GM12878 (cell line): Measurements from ENCODE around the gene ZNF574. TPM values are rescaled to one million over a fixed set of nuclear protein-coding genes. Genes with fewer than 3 reads are reported as not detected.

Source experiments
- ATAC-seq: fragments of 200-7000 bp; cut with Tn5 transposase; 3 replicates; pipeline ENCODE4 v1.9.1; 2020; ENCODE audit warnings: mild to moderate bottlenecking, moderate library complexity
- BruUV-seq: library from RNA; stranded (reverse); fragments of 400-500 nt; replicated peaks from 2 replicates; lab custom pipeline; 2021; lab: Mats Ljungman, UMichigan
- CTCF ChIA-PET: fragments of 300-600 bp; sonication (Branson Sonifier 250); formaldehyde crosslinking; extraction: SDS; loops from one replicate; lab custom pipeline; 2021; ENCODE audit warnings: inconsistent platforms; lab: Yijun Ruan, JAX
- POLR2A ChIA-PET: fragments of 350-600 bp; formaldehyde crosslinking; extraction: SDS; loops from one replicate; lab custom pipeline; 2021; ENCODE audit warnings: inconsistent platforms; lab: Charles Lee
- RAD21 ChIA-PET: fragments of 300-600 bp; sonication (Branson Sonifier 250); formaldehyde crosslinking; loops from one replicate; lab custom pipeline; 2023; ENCODE audit warnings: antibody characterized with exemption; ENCODE audit not compliant: unreplicated experiment; lab: Charles Lee
- SMC1A ChIA-PET: fragments of 300-600 bp; sonication (Branson Sonifier 250); formaldehyde crosslinking; loops from one replicate; lab custom pipeline; 2023; ENCODE audit not compliant: unreplicated experiment, uncharacterized antibody; lab: Charles Lee
- DNase-seq: peaks from one replicate; pipeline ENCODE4 v3.0.0-alpha.2; 2011; ENCODE audit warnings: low read depth, low spot score
- FAIRE-seq: peaks from 3 replicates; lab custom pipeline; 2011; peaks lifted over from hg19 to GRCh38; lab: Jason Lieb, UNC
- H2AFZ ChIP-seq: 2 replicates; pipeline ENCODE4 v1.6.0; 2011; ENCODE audit warnings: low read depth, low read length, control low read depth; ENCODE audit not compliant: control insufficient read depth
- H3K27ac ChIP-seq: 2 replicates; pipeline ENCODE4 v1.5.1; 2011; ENCODE audit warnings: control low read depth; ENCODE audit not compliant: control insufficient read depth, insufficient read depth
- H3K27me3 ChIP-seq, 2 experiments: replicated peaks in 1 of 2; 2 replicates each; pipeline versions ENCODE4 v1.6.0 to v1.6.1; 2011; ENCODE audit warnings: low read length in 1 of 2; ENCODE audit not compliant: control insufficient read depth in 2 of 2, insufficient read depth in 2 of 2
- H3K36me3 ChIP-seq, 2 experiments: 2 replicates each; pipeline ENCODE4 v1.5.1; 2011; ENCODE audit warnings: low read length in 1 of 2; ENCODE audit not compliant: control insufficient read depth in 2 of 2, insufficient read depth in 2 of 2
- H3K4me1 ChIP-seq: 2 replicates; pipeline ENCODE4 v1.6.1; 2011; ENCODE audit warnings: mild to moderate bottlenecking, low read length, moderate library complexity, mixed read lengths; ENCODE audit not compliant: control insufficient read depth, insufficient read depth
- H3K4me2 ChIP-seq: 2 replicates; pipeline ENCODE4 v1.6.0; 2011; ENCODE audit warnings: control low read depth; ENCODE audit not compliant: control insufficient read depth, insufficient read depth
- H3K4me3 ChIP-seq: fragments of 200-600 bp; sonication (generic); 2 replicates; pipeline ENCODE4 v1.5.1; 2016
- H3K79me2 ChIP-seq: 2 replicates; pipeline ENCODE4 v1.6.0; 2011; ENCODE audit warnings: low read length; ENCODE audit not compliant: control insufficient read depth, insufficient read depth
- H3K9ac ChIP-seq: 2 replicates; pipeline ENCODE4 v1.8.0; 2011; ENCODE audit warnings: low read length, control low read depth, mixed read lengths; ENCODE audit not compliant: control insufficient read depth, insufficient read depth
- H3K9me3 ChIP-seq: replicated peaks from 3 replicates; pipeline ENCODE4 v1.5.1; 2011; ENCODE audit warnings: mild to moderate bottlenecking, low read length; ENCODE audit not compliant: control insufficient read depth, insufficient read depth
- H4K20me1 ChIP-seq: 2 replicates; pipeline ENCODE4 v1.6.0; 2011; ENCODE audit not compliant: control insufficient read depth, insufficient read depth
- CBX3 ChIP-seq: fragments of 200-600 bp; sonication (generic); IDR thresholded peaks from 2 replicates; pipeline ENCODE4 v1.6.1; 2016; ENCODE audit warnings: low read depth, borderline replicate concordance
- CEBPB ChIP-seq, 2 experiments: fragments of 150-350 bp in 1 of 2; IDR thresholded peaks; 2 replicates each; pipeline ENCODE4 v1.6.1; 2012 to 2014; ENCODE audit warnings: low read depth in 2 of 2, low read length in 2 of 2, borderline replicate concordance in 1 of 2, inconsistent platforms in 1 of 2
- IKZF2 ChIP-seq, 2 experiments: fragments of 450-650 bp; IDR thresholded peaks; 2 replicates each; pipeline ENCODE4 v1.6.1; 2017; ENCODE audit warnings: mild to moderate bottlenecking in 2 of 2, moderate library complexity in 2 of 2
- NR2C1 ChIP-seq: fragments of 450-650 bp; IDR thresholded peaks from 2 replicates; pipeline ENCODE4 v1.6.1; 2017; ENCODE audit warnings: antibody characterized with exemption, mild to moderate bottlenecking, moderate library complexity
- NR2C2 ChIP-seq: IDR thresholded peaks from 2 replicates; pipeline ENCODE4 v1.6.1; 2011; ENCODE audit warnings: borderline replicate concordance, low read depth; ENCODE audit not compliant: control insufficient read depth, insufficient read length
- NR2F1 ChIP-seq: fragments of 450-650 bp; conservative IDR thresholded peaks from 2 replicates; pipeline ENCODE4 v1.6.1; 2017; ENCODE audit warnings: mild to moderate bottlenecking
- RUNX3 ChIP-seq: IDR thresholded peaks from 2 replicates; pipeline ENCODE4 v1.6.1; 2012; ENCODE audit warnings: low read length, inconsistent platforms
- SUZ12 ChIP-seq: fragments of 200-600 bp; sonication (generic); IDR thresholded peaks from one replicate; pipeline ENCODE4 v1.6.1; 2018; ENCODE audit warnings: antibody characterized with exemption, mild to moderate bottlenecking; ENCODE audit not compliant: unreplicated experiment
- TAF1 ChIP-seq: IDR thresholded peaks from 2 replicates; pipeline ENCODE4 v1.6.1; 2011; ENCODE audit warnings: mild to moderate bottlenecking, low read depth, low read length, borderline replicate concordance
- TCF12 ChIP-seq: IDR thresholded peaks from 2 replicates; pipeline ENCODE4 v1.6.1; 2011; ENCODE audit warnings: low read depth, mild to moderate bottlenecking, low read length
- ZSCAN29 ChIP-seq: fragments of 450-650 bp; IDR thresholded peaks from 2 replicates; pipeline ENCODE4 v1.6.1; 2017; ENCODE audit warnings: mild to moderate bottlenecking, moderate library complexity
- in situ Hi-C: fragments of 300-500 bp; cut with MboI; formaldehyde crosslinking; loops from 9 replicates; pipeline ENCODE4 v1.14.3; 2018; ENCODE audit warnings: mixed read lengths
- intact Hi-C: fragments of 100-400 bp; cut with micrococcal nuclease; formaldehyde crosslinking; loops from one replicate; pipeline ENCODE4 v1.14.2; 2022; ENCODE audit not compliant: unreplicated experiment
- polyA plus RNA-seq, 11 experiments: library from polyadenylated mRNA; depleted of rRNA in 4 of 11; unstranded in 6 of 11; stranded (reverse) in 5 of 11; fragments of >200 nt; fragmentation: Nextera tagmentation in 4 of 11; fragmentation: Illumina TruSeq in 1 of 11; extraction: Ambion mirVana in 4 of 11; extraction: Trizol in 1 of 11; gene quantifications; 1 replicate in 1 of 11; 2 replicates in 10 of 11; pipeline versions ENCODE4 v1.2.1 to v1.2.3, GENCODE V29; 2011 to 2016; ENCODE audit warnings: inconsistent platforms in 2 of 11, missing spikeins in 2 of 11, low read depth in 1 of 11
- total RNA-seq, 4 experiments: library from RNA; depleted of rRNA in 3 of 4; stranded (reverse); fragments of >200 nt in 3 of 4; fragmentation: Illumina TruSeq in 1 of 4; extraction: Trizol in 1 of 4; gene quantifications; 2 replicates each; pipeline versions ENCODE4 v1.2.1 to v1.2.3, GENCODE V29; 2013 to 2021
- TF ChIP-seq, protein P1 (sequence below): IDR thresholded peaks from 2 replicates; pipeline ENCODE4 v1.6.1; 2012; ENCODE audit warnings: low read depth, low read length, improper control_type of control experiment
- TF ChIP-seq, protein P2 (sequence below): IDR thresholded peaks from 2 replicates; pipeline ENCODE4 v1.6.1; 2011; ENCODE audit warnings: borderline replicate concordance, low read depth, mild to moderate bottlenecking, moderate library complexity, low read length; ENCODE audit not compliant: insufficient read depth, poor library complexity, severe bottlenecking

The ZNF574 gene
- total and polyA plus RNA-seq, 10 of the 15 experiments (the other 5 are each of a cell fraction or from before 2014, with no cell fraction given), result 0.32 to 25.6 (median 11.4) TPM

DNA sequence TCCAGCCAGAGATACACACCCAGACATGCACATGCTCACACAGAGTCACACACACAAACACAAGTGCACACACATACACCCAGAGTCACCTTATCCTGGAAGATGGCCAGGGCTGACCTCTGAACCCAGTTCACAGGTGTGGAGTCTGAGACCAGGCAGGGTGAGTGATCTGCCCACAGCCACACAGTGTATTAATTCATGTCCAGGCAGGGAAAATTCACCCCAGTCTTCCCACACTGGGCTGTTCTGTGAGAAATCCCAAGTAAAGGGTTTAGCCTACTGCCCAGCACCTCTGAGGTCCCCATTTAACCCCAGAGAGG lies 54.2 kb downstream of the ZNF574 start:
- ATAC-seq (peak; percentile 1; the same call in 2 of the 3 replicates), DNase-seq (peak; percentile 51), FAIRE-seq (no peak)
- TF ChIP-seq, protein P1, sequence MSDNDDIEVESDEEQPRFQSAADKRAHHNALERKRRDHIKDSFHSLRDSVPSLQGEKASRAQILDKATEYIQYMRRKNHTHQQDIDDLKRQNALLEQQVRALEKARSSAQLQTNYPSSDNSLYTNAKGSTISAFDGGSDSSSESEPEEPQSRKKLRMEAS, result no peak
- TF ChIP-seq, protein P2, sequence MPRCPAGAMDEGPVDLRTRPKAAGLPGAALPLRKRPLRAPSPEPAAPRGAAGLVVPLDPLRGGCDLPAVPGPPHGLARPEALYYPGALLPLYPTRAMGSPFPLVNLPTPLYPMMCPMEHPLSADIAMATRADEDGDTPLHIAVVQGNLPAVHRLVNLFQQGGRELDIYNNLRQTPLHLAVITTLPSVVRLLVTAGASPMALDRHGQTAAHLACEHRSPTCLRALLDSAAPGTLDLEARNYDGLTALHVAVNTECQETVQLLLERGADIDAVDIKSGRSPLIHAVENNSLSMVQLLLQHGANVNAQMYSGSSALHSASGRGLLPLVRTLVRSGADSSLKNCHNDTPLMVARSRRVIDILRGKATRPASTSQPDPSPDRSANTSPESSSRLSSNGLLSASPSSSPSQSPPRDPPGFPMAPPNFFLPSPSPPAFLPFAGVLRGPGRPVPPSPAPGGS, result peak; percentile 74
- peak; percentile 77 for TF ChIP-seq NR2F1
- no peak for TF ChIP-seq IKZF2 (IDR thresholded peaks at IDR 0.05)
- 0 out of 2 replicates have a peak, but pooled peaks have one; percentile 4 for TF ChIP-seq RUNX3
- TF ChIP-seq CEBPB (IDR thresholded peaks at IDR 0.05; ENCODE audit: borderline replicate concordance in 1 of 2, low read depth in 2 of 2, low read length in 2 of 2), result no peak
- TF ChIP-seq SUZ12, result no peak
- peak; percentile 51 for TF ChIP-seq NR2C2
- 0 out of 2 replicates have a peak, but pooled peaks have one; percentile 23 for TF ChIP-seq TCF12
- TF ChIP-seq ZSCAN29, result no peak
- TF ChIP-seq NR2C1, result peak; percentile 75
- no peak for TF ChIP-seq TAF1
- TF ChIP-seq CBX3, result no peak
- in situ Hi-C loops (loop anchor here (5.0 kb wide), 1 partner anchor 147 kb away; no protein-coding TSS in a partner anchor), intact Hi-C loops (loop anchor here (5.0 kb wide), 4 partner anchors 67 to 167 kb away; partner anchors contain the start of gene GSK3A)
- H3K4me1 ChIP-seq, result peaks cover 52% of the 10 kb centered on the region
- peaks cover 72% of the 10 kb centered on the region for H3K79me2 ChIP-seq
- H4K20me1 ChIP-seq, result no peaks in the 10 kb centered on the region
- peak overlapping the region; percentile 93 for H3K9ac ChIP-seq
- H3K36me3 ChIP-seq, result peaks cover 0 to 4% of the 10 kb centered on the region in 2 experiments; a peak in 1 of 4 replicates
- peak overlapping the region; percentile 99 for H3K27ac ChIP-seq
- peak overlapping the region; percentile 99 for H3K4me2 ChIP-seq
- H3K9me3 ChIP-seq, result no peaks in the 10 kb centered on the region
- H2AFZ ChIP-seq, result peak overlapping the region; percentile 24; the same call in 1 of the 2 replicates
- POLR2A ChIA-PET, result interaction anchor here (1.5 to 3.7 kb wide), 3 partner anchors 15 to 70 kb away, joined by 5 to 67 read pairs (median 9); no protein-coding TSS in a partner anchor
- BruUV-seq, result no TSS peak
- H3K27me3 ChIP-seq, result no peaks in the 10 kb centered on the region
- CTCF ChIA-PET, result interaction anchor here (3.9 kb wide), 1 partner anchor 17 kb away, joined by 118 read pairs; no protein-coding TSS in a partner anchor
- SMC1A ChIA-PET, result interaction anchor here (9.1 kb wide), 1 partner anchor 17 kb away, joined by 223 read pairs; no protein-coding TSS in a partner anchor
- RAD21 ChIA-PET, result interaction anchor here (0.9 to 3.8 kb wide), 6 partner anchors 15 to 185 kb away, joined by 3 to 92 read pairs (median 4); no protein-coding TSS in a partner anchor
- H3K4me3 ChIP-seq, result peak overlapping the region; percentile 99

Other genes starting within 250 kb of the ZNF574 start
Only the 7 nearest of the 19 such genes appear.
- gene ERFL, start 147.7 kb upstream of the ZNF574 start, total RNA-seq (2014; rRNA removed), result 0.11 TPM in 1 of 2 replicates, not detected in the other
- not detected in 2 replicates for gene ERFL, start 147.7 kb upstream of the ZNF574 start, total RNA-seq (2014; rRNA removed; fragmentation: Illumina TruSeq; extraction: Trizol)
- gene ERFL, start 147.7 kb upstream of the ZNF574 start, total RNA-seq (2021), result 0.10 and 0.19 TPM in 2 replicates
- gene ERFL, start 147.7 kb upstream of the ZNF574 start, polyA plus RNA-seq (2011; rRNA removed), result 0.05 TPM in 1 of 2 replicates, not detected in the other
- 0.04 TPM in 1 of 2 replicates, not detected in the other for gene ERFL, start 147.7 kb upstream of the ZNF574 start, polyA plus RNA-seq (2014; fragmentation: Illumina TruSeq; extraction: Trizol)
- gene ERFL, start 147.7 kb upstream of the ZNF574 start, polyA plus RNA-seq (2014; fragmentation: Nextera tagmentation; extraction: Ambion mirVana), result not detected
- 0.10 TPM in 1 of 2 replicates, not detected in the other for gene ERFL, start 147.7 kb upstream of the ZNF574 start, polyA plus RNA-seq (2014; rRNA removed)
- gene ERFL, start 147.7 kb upstream of the ZNF574 start, polyA plus RNA-seq (2016; fragmentation: Nextera tagmentation; extraction: Ambion mirVana), result not detected
- 90.6 and 104 TPM in 2 replicates for gene RABAC1, start 116.8 kb upstream of the ZNF574 start, total RNA-seq (2014; rRNA removed)
- gene RABAC1, start 116.8 kb upstream of the ZNF574 start, total RNA-seq (2014; rRNA removed; fragmentation: Illumina TruSeq; extraction: Trizol), result 14.1 and 15.6 TPM in 2 replicates
- 71.2 and 80.6 TPM in 2 replicates for gene RABAC1, start 116.8 kb upstream of the ZNF574 start, total RNA-seq (2021)
- 8.3 and 15.9 TPM in 2 replicates for gene RABAC1, start 116.8 kb upstream of the ZNF574 start, polyA plus RNA-seq (2011; rRNA removed)
- gene RABAC1, start 116.8 kb upstream of the ZNF574 start, polyA plus RNA-seq (2014; fragmentation: Illumina TruSeq; extraction: Trizol), result 5.2 and 11.1 TPM in 2 replicates
- 10 to 100 TPM; 10.9 to 27.3 TPM for gene RABAC1, start 116.8 kb upstream of the ZNF574 start, polyA plus RNA-seq (2014; fragmentation: Nextera tagmentation; extraction: Ambion mirVana)
- gene RABAC1, start 116.8 kb upstream of the ZNF574 start, polyA plus RNA-seq (2014; rRNA removed), result 115 and 118 TPM in 2 replicates
- gene RABAC1, start 116.8 kb upstream of the ZNF574 start, polyA plus RNA-seq (2016; fragmentation: Nextera tagmentation; extraction: Ambion mirVana), result 10 to 100 TPM; 86.9 to 90.4 TPM
- 0.17 and 0.22 TPM in 2 replicates for gene ATP1A3, start 81.9 kb upstream of the ZNF574 start, total RNA-seq (2014; rRNA removed)
- gene ATP1A3, start 81.9 kb upstream of the ZNF574 start, total RNA-seq (2014; rRNA removed; fragmentation: Illumina TruSeq; extraction: Trizol), result 0.09 and 0.22 TPM in 2 replicates
- gene ATP1A3, start 81.9 kb upstream of the ZNF574 start, total RNA-seq (2021), result 0.64 and 0.72 TPM in 2 replicates
- gene ATP1A3, start 81.9 kb upstream of the ZNF574 start, polyA plus RNA-seq (2011; rRNA removed), result 0.20 TPM in 1 of 2 replicates, not detected in the other
- gene ATP1A3, start 81.9 kb upstream of the ZNF574 start, polyA plus RNA-seq (2014; fragmentation: Illumina TruSeq; extraction: Trizol), result 0.06 and 0.37 TPM in 2 replicates
- not detected for gene ATP1A3, start 81.9 kb upstream of the ZNF574 start, polyA plus RNA-seq (2014; fragmentation: Nextera tagmentation; extraction: Ambion mirVana)
- gene ATP1A3, start 81.9 kb upstream of the ZNF574 start, polyA plus RNA-seq (2014; rRNA removed), result 0.28 and 0.84 TPM in 2 replicates
- under 1 TPM; 0.39 to 0.86 TPM for gene ATP1A3, start 81.9 kb upstream of the ZNF574 start, polyA plus RNA-seq (2016; fragmentation: Nextera tagmentation; extraction: Ambion mirVana)
- gene GRIK5, start 6.0 kb upstream of the ZNF574 start, total RNA-seq (2014; rRNA removed), result 0.05 and 0.06 TPM in 2 replicates
- gene GRIK5, start 6.0 kb upstream of the ZNF574 start, total RNA-seq (2014; rRNA removed; fragmentation: Illumina TruSeq; extraction: Trizol), result not detected in 2 replicates
- gene GRIK5, start 6.0 kb upstream of the ZNF574 start, total RNA-seq (2021), result 0.19 and 0.23 TPM in 2 replicates
- 0.03 and 0.04 TPM in 2 replicates for gene GRIK5, start 6.0 kb upstream of the ZNF574 start, polyA plus RNA-seq (2011; rRNA removed)
- gene GRIK5, start 6.0 kb upstream of the ZNF574 start, polyA plus RNA-seq (2014; fragmentation: Illumina TruSeq; extraction: Trizol), result 0.07 TPM in 1 of 2 replicates, not detected in the other
- under 1 TPM in 1 of 2 experiments, not detected in 1; 0.04 TPM for gene GRIK5, start 6.0 kb upstream of the ZNF574 start, polyA plus RNA-seq (2014; fragmentation: Nextera tagmentation; extraction: Ambion mirVana)
- 0.15 and 0.23 TPM in 2 replicates for gene GRIK5, start 6.0 kb upstream of the ZNF574 start, polyA plus RNA-seq (2014; rRNA removed)
- gene GRIK5, start 6.0 kb upstream of the ZNF574 start, polyA plus RNA-seq (2016; fragmentation: Nextera tagmentation; extraction: Ambion mirVana), result under 1 TPM in 1 of 2 experiments, not detected in 1; 0.08 TPM
- gene POU2F2, start 56.3 kb downstream of the ZNF574 start, total RNA-seq (2014; rRNA removed), result 14.1 and 15.1 TPM in 2 replicates
- 13.8 and 22.0 TPM in 2 replicates for gene POU2F2, start 56.3 kb downstream of the ZNF574 start, total RNA-seq (2014; rRNA removed; fragmentation: Illumina TruSeq; extraction: Trizol)
- 46.2 and 48.3 TPM in 2 replicates for gene POU2F2, start 56.3 kb downstream of the ZNF574 start, total RNA-seq (2021)
- gene POU2F2, start 56.3 kb downstream of the ZNF574 start, polyA plus RNA-seq (2011; rRNA removed), result 28.9 and 37.6 TPM in 2 replicates
- 36.1 and 62.4 TPM in 2 replicates for gene POU2F2, start 56.3 kb downstream of the ZNF574 start, polyA plus RNA-seq (2014; fragmentation: Illumina TruSeq; extraction: Trizol)
- 1 to 10 TPM; 4.4 to 6.4 TPM for gene POU2F2, start 56.3 kb downstream of the ZNF574 start, polyA plus RNA-seq (2014; fragmentation: Nextera tagmentation; extraction: Ambion mirVana)
- 39.0 and 42.2 TPM in 2 replicates for gene POU2F2, start 56.3 kb downstream of the ZNF574 start, polyA plus RNA-seq (2014; rRNA removed)
- 10 to 100 TPM; 38.3 to 47.7 TPM for gene POU2F2, start 56.3 kb downstream of the ZNF574 start, polyA plus RNA-seq (2016; fragmentation: Nextera tagmentation; extraction: Ambion mirVana)
- gene DEDD2, start 141.5 kb downstream of the ZNF574 start, total RNA-seq (2014; rRNA removed), result 17.6 and 22.1 TPM in 2 replicates
- gene DEDD2, start 141.5 kb downstream of the ZNF574 start, total RNA-seq (2014; rRNA removed; fragmentation: Illumina TruSeq; extraction: Trizol), result 9.5 and 9.6 TPM in 2 replicates
- 15.3 and 18.2 TPM in 2 replicates for gene DEDD2, start 141.5 kb downstream of the ZNF574 start, total RNA-seq (2021)
- 10.1 and 20.0 TPM in 2 replicates for gene DEDD2, start 141.5 kb downstream of the ZNF574 start, polyA plus RNA-seq (2011; rRNA removed)
- gene DEDD2, start 141.5 kb downstream of the ZNF574 start, polyA plus RNA-seq (2014; fragmentation: Illumina TruSeq; extraction: Trizol), result 5.1 and 12.5 TPM in 2 replicates
- gene DEDD2, start 141.5 kb downstream of the ZNF574 start, polyA plus RNA-seq (2014; fragmentation: Nextera tagmentation; extraction: Ambion mirVana), result 1 to 10 TPM; 2.5 to 3.1 TPM
- 24.0 and 28.6 TPM in 2 replicates for gene DEDD2, start 141.5 kb downstream of the ZNF574 start, polyA plus RNA-seq (2014; rRNA removed)
- gene DEDD2, start 141.5 kb downstream of the ZNF574 start, polyA plus RNA-seq (2016; fragmentation: Nextera tagmentation; extraction: Ambion mirVana), result 10 to 100 TPM; 22.0 to 24.7 TPM
- gene ZNF526, start 144.1 kb downstream of the ZNF574 start, total RNA-seq (2014; rRNA removed), result 8.3 and 9.6 TPM in 2 replicates
- 5.3 and 5.4 TPM in 2 replicates for gene ZNF526, start 144.1 kb downstream of the ZNF574 start, total RNA-seq (2014; rRNA removed; fragmentation: Illumina TruSeq; extraction: Trizol)
- 14.7 and 18.3 TPM in 2 replicates for gene ZNF526, start 144.1 kb downstream of the ZNF574 start, total RNA-seq (2021)
- 2.1 and 4.2 TPM in 2 replicates for gene ZNF526, start 144.1 kb downstream of the ZNF574 start, polyA plus RNA-seq (2011; rRNA removed)
- gene ZNF526, start 144.1 kb downstream of the ZNF574 start, polyA plus RNA-seq (2014; fragmentation: Illumina TruSeq; extraction: Trizol), result 2.4 and 4.2 TPM in 2 replicates
- 1 to 10 TPM; 1.8 to 2.0 TPM for gene ZNF526, start 144.1 kb downstream of the ZNF574 start, polyA plus RNA-seq (2014; fragmentation: Nextera tagmentation; extraction: Ambion mirVana)
- gene ZNF526, start 144.1 kb downstream of the ZNF574 start, polyA plus RNA-seq (2014; rRNA removed), result 5.6 and 7.2 TPM in 2 replicates
- 10 to 100 TPM; 12.8 to 13.3 TPM for gene ZNF526, start 144.1 kb downstream of the ZNF574 start, polyA plus RNA-seq (2016; fragmentation: Nextera tagmentation; extraction: Ambion mirVana)